HepG2 (cell line): ENCODE results near the gene EPHA10. TPM values are rescaled to one million over a fixed set of nuclear protein-coding genes. Genes with fewer than 3 reads are reported as not detected.
A peak's percentile ranks its signal among the peaks of the same experiment; 100 is the strongest.

ENCODE experiments used
- ELF4 ChIP-seq: sonication (generic); formaldehyde crosslinking; IDR thresholded peaks from 2 replicates; pipeline ENCODE4 v1.5.0; 2020; ENCODE audit warnings: missing genetic modification reagents, mild to moderate bottlenecking, moderate library complexity, borderline replicate concordance
- GATAD2A ChIP-seq: IDR thresholded peaks from 2 replicates; pipeline ENCODE4 v1.6.1; 2016
- HDAC2 ChIP-seq: sonication (generic); formaldehyde crosslinking; IDR thresholded peaks from 2 replicates; pipeline ENCODE4 v1.4.0; 2020; ENCODE audit warnings: missing genetic modification reagents
- IKZF1 ChIP-seq: fragments of 450-650 bp; IDR thresholded peaks from 2 replicates; pipeline ENCODE4 v1.7.1; 2016
- JARID2 ChIP-seq: sonication (generic); formaldehyde crosslinking; IDR thresholded peaks from 2 replicates; pipeline ENCODE4 v1.8.1; 2023; ENCODE audit warnings: missing genetic modification reagents, inconsistent platforms; ENCODE audit not compliant: insufficient replicate concordance
- KLF12 ChIP-seq: sonication (generic); formaldehyde crosslinking; IDR thresholded peaks from 2 replicates; pipeline ENCODE4 v1.4.0; 2020; ENCODE audit warnings: missing genetic modification reagents, borderline replicate concordance
- MLLT10 ChIP-seq: sonication (generic); formaldehyde crosslinking; IDR thresholded peaks from 2 replicates; pipeline ENCODE4 v1.4.0; 2020; ENCODE audit warnings: missing genetic modification reagents
- MXI1 ChIP-seq: IDR thresholded peaks from 3 replicates; pipeline ENCODE4 v1.6.1; 2012; ENCODE audit warnings: low read depth, low read length, inconsistent platforms, borderline replicate concordance
- SOX13 ChIP-seq, 3 experiments: fragments of 450-650 bp in 1 of 3; sonication (generic) in 1 of 3; formaldehyde crosslinking in 1 of 3; IDR thresholded peaks in 2 of 3; conservative IDR thresholded peaks in 1 of 3; 2 replicates each; pipeline versions ENCODE4 v1.5.0 to v1.6.1; 2016 to 2020; ENCODE audit warnings: antibody characterized with exemption in 1 of 3, mild to moderate bottlenecking in 1 of 3, missing compliant biosample characterization in 1 of 3, missing genetic modification reagents in 1 of 3, moderate library complexity in 1 of 3
- TOE1 ChIP-seq: sonication (generic); formaldehyde crosslinking; IDR thresholded peaks from 2 replicates; pipeline ENCODE4 v1.4.0; 2020; ENCODE audit warnings: mild to moderate bottlenecking, missing genetic modification reagents
- YEATS4 ChIP-seq: sonication (generic); formaldehyde crosslinking; IDR thresholded peaks from 2 replicates; pipeline ENCODE4 v1.4.0; 2020; ENCODE audit warnings: missing genetic modification reagents, borderline replicate concordance
- ZEB1 ChIP-seq: IDR thresholded peaks from 2 replicates; pipeline ENCODE4 v1.6.1; 2012; ENCODE audit warnings: mild to moderate bottlenecking, low read depth, inconsistent platforms; ENCODE audit not compliant: insufficient replicate concordance
- ZNF292 ChIP-seq: sonication (generic); formaldehyde crosslinking; IDR thresholded peaks from 2 replicates; pipeline ENCODE4 v1.8.1; 2022; ENCODE audit warnings: mild to moderate bottlenecking, low read depth, missing genetic modification reagents, borderline replicate concordance
- ZNF33B ChIP-seq: sonication (generic); formaldehyde crosslinking; IDR thresholded peaks from 2 replicates; pipeline ENCODE4 v1.5.1; 2020; ENCODE audit warnings: mild to moderate bottlenecking, missing genetic modification reagents
- ZNF34 ChIP-seq: sonication (generic); formaldehyde crosslinking; IDR thresholded peaks from 2 replicates; pipeline ENCODE4 v1.4.0; 2020; ENCODE audit warnings: mild to moderate bottlenecking, missing genetic modification reagents, borderline replicate concordance
- ZNF44 ChIP-seq: sonication (generic); formaldehyde crosslinking; IDR thresholded peaks from 2 replicates; pipeline ENCODE4 v1.5.1; 2020; ENCODE audit warnings: mild to moderate bottlenecking, missing genetic modification reagents
- ZNF766 ChIP-seq: sonication (generic); formaldehyde crosslinking; IDR thresholded peaks from 2 replicates; pipeline ENCODE4 v1.5.0; 2020; ENCODE audit warnings: missing genetic modification reagents, borderline replicate concordance
- ZNF792 ChIP-seq: IDR thresholded peaks from 2 replicates; pipeline ENCODE4 v1.6.1; 2016
- polyA plus RNA-seq, 8 experiments: library from polyadenylated mRNA; depleted of rRNA in 3 of 8; stranded (reverse) in 7 of 8; unstranded in 1 of 8; fragments of >200 nt; fragmentation: Illumina TruSeq in 4 of 8; extraction: Trizol in 4 of 8; gene quantifications; 2 replicates each; pipeline versions ENCODE4 v1.2.1 to v1.2.3, GENCODE V29; 2011 to 2016; ENCODE audit warnings: low read depth in 4 of 8, missing spikeins in 1 of 8, mixed read lengths in 1 of 8; ENCODE audit not compliant: insufficient read depth in 1 of 8
- total RNA-seq, 5 experiments: library from RNA; depleted of rRNA; stranded (reverse); fragments of >200 nt; fragmentation: Illumina TruSeq; extraction: Trizol; gene quantifications; 2 replicates each; pipeline ENCODE4 v1.2.3, GENCODE V29; 2016; ENCODE audit warnings: low read depth in 1 of 5
- TF ChIP-seq, protein P1 (sequence below): sonication (generic); formaldehyde crosslinking; IDR thresholded peaks from 2 replicates; pipeline ENCODE4 v1.4.0; 2020; ENCODE audit warnings: missing genetic modification reagents, borderline replicate concordance
- TF ChIP-seq, protein P2 (sequence below): sonication (generic); formaldehyde crosslinking; conservative IDR thresholded peaks from 2 replicates; pipeline ENCODE4 v1.5.0; 2020; ENCODE audit warnings: missing genetic modification reagents
- TF ChIP-seq, protein P3 (sequence below): sonication (generic); formaldehyde crosslinking; IDR thresholded peaks from 2 replicates; pipeline ENCODE4 v1.4.0; 2020; ENCODE audit warnings: missing genetic modification reagents, mild to moderate bottlenecking, borderline replicate concordance
- TF ChIP-seq, protein P4 (sequence below), 2 experiments: sonication (generic) in 1 of 2; formaldehyde crosslinking in 1 of 2; IDR thresholded peaks; 2 replicates each; pipeline versions ENCODE4 v1.5.1 to v1.6.1; 2011 to 2020; ENCODE audit warnings: borderline replicate concordance in 1 of 2, low read depth in 1 of 2, low read length in 1 of 2, mild to moderate bottlenecking in 1 of 2, missing genetic modification reagents in 1 of 2, moderate library complexity in 1 of 2

Gene EPHA10
- total and polyA plus RNA-seq, 2 of the 13 experiments (the other 11 are each of a cell fraction or from before 2014, with no cell fraction given): 0.11 to 0.58 TPM

DNA sequence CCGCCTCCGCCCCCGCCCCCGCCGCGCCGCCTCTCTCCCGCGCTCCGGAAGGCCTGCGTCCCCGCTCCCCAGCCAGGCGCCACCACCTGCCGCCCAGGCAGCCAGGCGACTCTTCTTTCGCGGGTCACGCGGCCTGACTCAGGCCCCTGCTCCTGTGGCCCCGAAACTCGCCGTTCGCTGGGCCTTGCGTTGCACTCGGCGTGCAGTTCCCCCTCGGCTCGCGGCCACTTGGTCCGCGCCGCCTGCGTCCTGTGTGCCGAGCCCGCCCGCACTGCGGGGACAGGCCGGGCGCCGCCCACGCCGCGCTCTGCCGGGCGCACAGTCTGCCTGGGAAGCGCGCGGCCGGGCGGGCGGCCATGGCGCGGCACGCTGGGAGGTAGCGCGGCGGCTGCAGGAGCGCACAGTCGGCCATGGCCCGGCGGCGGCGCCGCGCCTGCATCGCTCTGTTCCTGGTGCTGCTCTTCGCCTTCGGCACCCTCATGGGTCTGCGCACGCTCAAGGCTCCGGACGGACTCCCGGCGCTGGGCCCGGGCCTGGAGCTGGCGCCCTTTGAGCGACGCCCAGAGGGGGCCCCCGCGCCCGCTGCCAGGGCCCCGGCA is 29.0 kb upstream of the EPHA10 start, which contains the start of gene MANEAL (continued):
- TF ChIP-seq ELF4: no peak
- peak; percentile 54; the same call in 1 of the 3 replicates for TF ChIP-seq MXI1
- no peak for TF ChIP-seq IKZF1
- TF ChIP-seq HDAC2: no peak
- TF ChIP-seq, protein P1, sequence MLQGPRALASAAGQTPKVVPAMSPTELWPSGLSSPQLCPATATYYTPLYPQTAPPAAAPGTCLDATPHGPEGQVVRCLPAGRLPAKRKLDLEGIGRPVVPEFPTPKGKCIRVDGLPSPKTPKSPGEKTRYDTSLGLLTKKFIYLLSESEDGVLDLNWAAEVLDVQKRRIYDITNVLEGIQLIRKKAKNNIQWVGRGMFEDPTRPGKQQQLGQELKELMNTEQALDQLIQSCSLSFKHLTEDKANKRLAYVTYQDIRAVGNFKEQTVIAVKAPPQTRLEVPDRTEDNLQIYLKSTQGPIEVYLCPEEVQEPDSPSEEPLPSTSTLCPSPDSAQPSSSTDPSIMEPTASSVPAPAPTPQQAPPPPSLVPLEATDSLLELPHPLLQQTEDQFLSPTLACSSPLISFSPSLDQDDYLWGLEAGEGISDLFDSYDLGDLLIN: no peak
- TF ChIP-seq KLF12 (CRISPR knock-in tag): peak; percentile 79; the same call in 1 of the 2 replicates
- TF ChIP-seq ZNF792: 0 out of 2 replicates have a peak, but pooled peaks have one; percentile 61
- TF ChIP-seq, protein P2, sequence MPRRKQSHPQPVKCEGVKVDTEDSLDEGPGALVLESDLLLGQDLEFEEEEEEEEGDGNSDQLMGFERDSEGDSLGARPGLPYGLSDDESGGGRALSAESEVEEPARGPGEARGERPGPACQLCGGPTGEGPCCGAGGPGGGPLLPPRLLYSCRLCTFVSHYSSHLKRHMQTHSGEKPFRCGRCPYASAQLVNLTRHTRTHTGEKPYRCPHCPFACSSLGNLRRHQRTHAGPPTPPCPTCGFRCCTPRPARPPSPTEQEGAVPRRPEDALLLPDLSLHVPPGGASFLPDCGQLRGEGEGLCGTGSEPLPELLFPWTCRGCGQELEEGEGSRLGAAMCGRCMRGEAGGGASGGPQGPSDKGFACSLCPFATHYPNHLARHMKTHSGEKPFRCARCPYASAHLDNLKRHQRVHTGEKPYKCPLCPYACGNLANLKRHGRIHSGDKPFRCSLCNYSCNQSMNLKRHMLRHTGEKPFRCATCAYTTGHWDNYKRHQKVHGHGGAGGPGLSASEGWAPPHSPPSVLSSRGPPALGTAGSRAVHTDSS (CRISPR knock-in tag): no peak
- TF ChIP-seq ZNF44 (CRISPR knock-in tag): no peak
- TF ChIP-seq ZNF766: 0 out of 2 replicates have a peak, but pooled peaks have one; percentile 33
- TF ChIP-seq MLLT10: no peak
- peak; percentile 73; the same call in 1 of the 2 replicates for TF ChIP-seq ZNF33B (CRISPR knock-in tag)
- no peak for TF ChIP-seq TOE1 (CRISPR knock-in tag)
- TF ChIP-seq, protein P3, sequence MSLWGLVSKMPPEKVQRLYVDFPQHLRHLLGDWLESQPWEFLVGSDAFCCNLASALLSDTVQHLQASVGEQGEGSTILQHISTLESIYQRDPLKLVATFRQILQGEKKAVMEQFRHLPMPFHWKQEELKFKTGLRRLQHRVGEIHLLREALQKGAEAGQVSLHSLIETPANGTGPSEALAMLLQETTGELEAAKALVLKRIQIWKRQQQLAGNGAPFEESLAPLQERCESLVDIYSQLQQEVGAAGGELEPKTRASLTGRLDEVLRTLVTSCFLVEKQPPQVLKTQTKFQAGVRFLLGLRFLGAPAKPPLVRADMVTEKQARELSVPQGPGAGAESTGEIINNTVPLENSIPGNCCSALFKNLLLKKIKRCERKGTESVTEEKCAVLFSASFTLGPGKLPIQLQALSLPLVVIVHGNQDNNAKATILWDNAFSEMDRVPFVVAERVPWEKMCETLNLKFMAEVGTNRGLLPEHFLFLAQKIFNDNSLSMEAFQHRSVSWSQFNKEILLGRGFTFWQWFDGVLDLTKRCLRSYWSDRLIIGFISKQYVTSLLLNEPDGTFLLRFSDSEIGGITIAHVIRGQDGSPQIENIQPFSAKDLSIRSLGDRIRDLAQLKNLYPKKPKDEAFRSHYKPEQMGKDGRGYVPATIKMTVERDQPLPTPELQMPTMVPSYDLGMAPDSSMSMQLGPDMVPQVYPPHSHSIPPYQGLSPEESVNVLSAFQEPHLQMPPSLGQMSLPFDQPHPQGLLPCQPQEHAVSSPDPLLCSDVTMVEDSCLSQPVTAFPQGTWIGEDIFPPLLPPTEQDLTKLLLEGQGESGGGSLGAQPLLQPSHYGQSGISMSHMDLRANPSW (CRISPR knock-in tag): no peak
- no peak for TF ChIP-seq ZNF292 (CRISPR knock-in tag)
- no peak for TF ChIP-seq ZNF34
- TF ChIP-seq YEATS4 (CRISPR knock-in tag): peak; percentile 93
- no peak for TF ChIP-seq ZEB1
- no peak for TF ChIP-seq GATAD2A (CRISPR knock-in tag)
- TF ChIP-seq, protein P4, sequence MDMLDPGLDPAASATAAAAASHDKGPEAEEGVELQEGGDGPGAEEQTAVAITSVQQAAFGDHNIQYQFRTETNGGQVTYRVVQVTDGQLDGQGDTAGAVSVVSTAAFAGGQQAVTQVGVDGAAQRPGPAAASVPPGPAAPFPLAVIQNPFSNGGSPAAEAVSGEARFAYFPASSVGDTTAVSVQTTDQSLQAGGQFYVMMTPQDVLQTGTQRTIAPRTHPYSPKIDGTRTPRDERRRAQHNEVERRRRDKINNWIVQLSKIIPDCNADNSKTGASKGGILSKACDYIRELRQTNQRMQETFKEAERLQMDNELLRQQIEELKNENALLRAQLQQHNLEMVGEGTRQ (IDR thresholded peaks at IDR 0.05; ENCODE audit: low read depth, low read length): no peak
- TF ChIP-seq, protein P4 (CRISPR knock-in tag; IDR thresholded peaks at IDR 0.05; ENCODE audit: borderline replicate concordance): no peak
- TF ChIP-seq JARID2: no peak
- no peak for TF ChIP-seq SOX13 (IDR thresholded peaks at IDR 0.05)
- TF ChIP-seq SOX13 (CRISPR knock-in tag; conservative IDR thresholded peaks at IDR 0.05 in 1 of 2, IDR thresholded peaks at IDR 0.05 in 1 of 2): peak in 1 of 2 experiments; percentile 11; a peak in 1 of 4 replicates
